ENCODE results near the gene RCOR3.
"Not testable (repeated sequence)": the region's sequence is repeated elsewhere in the genome, so short reads cannot be mapped to it uniquely, and the experiment has no call there.

The RCOR3 gene

GRCh38 chr1:211258756-211259637 lies at the start of gene RCOR3:
Gene RCOR3, plus strand, starts transcription at chr1:211259366. Its CDS starts 195 bp downstream, at chr1:211259561.
- peak; percentile 94 for DNase-seq (ENCODE audit: low spot score)

GRCh38 chr1:211210052-211210451 lies 49.1 kb upstream of the RCOR3 start:
- DNase-seq (ENCODE audit: low spot score): no peak

GRCh38 chr1:211210965-211211364 lies 48.2 kb upstream of the RCOR3 start:
- DNase-seq (ENCODE audit: low spot score): no peak

GRCh38 chr1:211213702-211214101 lies 45.5 kb upstream of the RCOR3 start:
- no peak for DNase-seq (ENCODE audit: low spot score)

- no peak for DNase-seq (ENCODE audit: low spot score)
Observed at GRCh38 chr1:211215577-211215976, 43.6 kb upstream of the RCOR3 start.

GRCh38 chr1:211217392-211217791 lies 41.8 kb upstream of the RCOR3 start:
- no peak for DNase-seq (ENCODE audit: low spot score)

GRCh38 chr1:211222469-211223234 lies 36.5 kb upstream of the RCOR3 start:
- DNase-seq (ENCODE audit: low spot score): not testable (repeated sequence)

GRCh38 chr1:211228573-211229364 lies 30.4 kb upstream of the RCOR3 start:
- not testable (repeated sequence) for DNase-seq (ENCODE audit: low spot score)

- no peak for DNase-seq (ENCODE audit: low spot score)
Observed at GRCh38 chr1:211229365-211229759, 29.8 kb upstream of the RCOR3 start.

GRCh38 chr1:211231873-211232272 lies 27.3 kb upstream of the RCOR3 start:
- no peak for DNase-seq (ENCODE audit: low spot score)

- DNase-seq (ENCODE audit: low spot score): no peak
Observed at GRCh38 chr1:211236633-211237320, 22.4 kb upstream of the RCOR3 start.

GRCh38 chr1:211237579-211237978 lies 21.6 kb upstream of the RCOR3 start:
- DNase-seq (ENCODE audit: low spot score): no peak

- not testable (repeated sequence) for DNase-seq (ENCODE audit: low spot score)
Observed at GRCh38 chr1:211240567-211240966, 18.6 kb upstream of the RCOR3 start.

GRCh38 chr1:211241071-211241470 lies 18.1 kb upstream of the RCOR3 start:
- DNase-seq (ENCODE audit: low spot score): no peak

- not testable (repeated sequence) for DNase-seq (ENCODE audit: low spot score)
Observed at GRCh38 chr1:211243639-211244038, 15.5 kb upstream of the RCOR3 start.

- not testable (repeated sequence) for DNase-seq (ENCODE audit: low spot score)
Observed at GRCh38 chr1:211246583-211246982, 12.6 kb upstream of the RCOR3 start.

GRCh38 chr1:211247921-211248320 lies 11.2 kb upstream of the RCOR3 start:
- DNase-seq (ENCODE audit: low spot score): no peak

- not testable (repeated sequence) for DNase-seq (ENCODE audit: low spot score)
Observed at GRCh38 chr1:211249611-211250010, 9.6 kb upstream of the RCOR3 start.

GRCh38 chr1:211257826-211258225 lies 1.3 kb upstream of the RCOR3 start:
- no peak for DNase-seq (ENCODE audit: low spot score)

GRCh38 chr1:211258310-211258755 lies 833 bp upstream of the RCOR3 start:
- DNase-seq (ENCODE audit: low spot score): peak; percentile 72

- DNase-seq (ENCODE audit: low spot score): peak; percentile 62
Observed at GRCh38 chr1:211259638-211260126, 516 bp downstream of the RCOR3 start.
